Spinal cord (tissue), 10 donors: Measurements from ENCODE around the gene P3H1. TPM values are rescaled to one million over a fixed set of nuclear protein-coding genes. Genes with fewer than 3 reads are reported as not detected.

ENCODE experiments used
- DNase-seq, 6 donors: peaks; one replicate each; pipeline versions ENCODE4 v3.0.0 to v3.0.0-alpha.2; 2013 to 2015; ENCODE audit warnings: low spot score in 6 of 6, low read depth in 4 of 6
- H3K27ac ChIP-seq: one replicate; pipeline ENCODE4 v1.5.1; 2013; ENCODE audit warnings: low read depth, low read length, control low read depth
- H3K27me3 ChIP-seq: one replicate; pipeline ENCODE4 v1.6.1; 2013; ENCODE audit warnings: low read length; ENCODE audit not compliant: control insufficient read depth, insufficient read depth
- H3K36me3 ChIP-seq: one replicate; pipeline ENCODE4 v1.6.1; 2013; ENCODE audit warnings: low read length; ENCODE audit not compliant: control insufficient read depth, insufficient read depth
- H3K4me1 ChIP-seq: one replicate; pipeline ENCODE4 v1.6.1; 2013; ENCODE audit warnings: low read length; ENCODE audit not compliant: control insufficient read depth, insufficient read depth
- H3K4me3 ChIP-seq: one replicate; pipeline ENCODE4 v1.5.1; 2013; ENCODE audit warnings: low read depth, low read length, control low read depth
- H3K9me3 ChIP-seq: one replicate; pipeline ENCODE4 v1.6.1; 2013; ENCODE audit warnings: low read length; ENCODE audit not compliant: control insufficient read depth, insufficient read depth
- WGBS: methylation state at CpG from one replicate; pipeline ENCODE4 v1.1.5; 2013; ENCODE audit warnings: missing lambda C conversion rate; ENCODE audit not compliant: insufficient coverage; 5-methylcytosine and 5-hydroxymethylcytosine counted together
- polyA plus RNA-seq, 2 donors: library from polyadenylated mRNA; unstranded; fragments of 120-200 nt; gene quantifications; one replicate each; pipeline ENCODE4 v1.2.1, GENCODE V29; 2013; ENCODE audit not compliant: insufficient read length in 2 of 2
- total RNA-seq, 2 donors: library from RNA; depleted of rRNA in 1 of 2; stranded (reverse); fragments of 120-200 nt in 1 of 2; fragments of >200 nt in 1 of 2; gene quantifications; one replicate each; pipeline versions ENCODE4 v1.2.3 to v1.2.4, GENCODE V29; 2013 to 2014
- donor health status: healthy.

The P3H1 gene
- total and polyA plus RNA-seq, 4 donors = 31.2 to 70.0 (median 40.4) TPM

GRCh38 chr1:42793824-42794223 lies 27.0 kb upstream of the P3H1 start:
- WGBS = 95% methylated on average over 2 of the region's 2 CpGs
- no peak overlapping the region for H3K4me3 ChIP-seq
- no peaks in the 10 kb centered on the region for H3K4me1 ChIP-seq
- no peaks in the 10 kb centered on the region for H3K36me3 ChIP-seq
- no peaks in the 10 kb centered on the region for H3K9me3 ChIP-seq
- H3K27me3 ChIP-seq = no peaks in the 10 kb centered on the region
- H3K27ac ChIP-seq = no peak overlapping the region
- no peak for DNase-seq

DNA sequence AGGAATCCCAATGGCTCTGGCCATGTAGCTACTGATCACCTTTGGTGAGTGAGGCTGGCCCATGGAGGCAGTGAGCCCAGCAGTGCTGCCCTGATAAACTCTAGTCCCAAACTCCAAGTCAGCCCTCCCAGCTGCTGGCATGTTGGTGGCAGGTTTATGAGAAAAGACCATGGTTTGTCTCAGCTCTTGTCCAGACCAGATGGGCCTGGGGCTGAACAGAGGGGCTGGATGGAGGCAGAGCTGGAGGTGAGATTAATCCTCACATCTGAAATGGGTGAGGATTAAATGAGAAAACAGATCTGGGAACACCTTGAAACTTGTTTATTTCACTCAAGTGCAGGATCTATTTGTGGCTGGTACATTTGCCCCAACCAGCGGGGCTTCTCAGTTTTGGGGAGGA lies 21.2 kb upstream of the P3H1 start:
- 100% methylated on average over 1 of the region's 1 CpG for WGBS
- DNase-seq = no peak
- H3K27ac ChIP-seq = no peak overlapping the region

DNA sequence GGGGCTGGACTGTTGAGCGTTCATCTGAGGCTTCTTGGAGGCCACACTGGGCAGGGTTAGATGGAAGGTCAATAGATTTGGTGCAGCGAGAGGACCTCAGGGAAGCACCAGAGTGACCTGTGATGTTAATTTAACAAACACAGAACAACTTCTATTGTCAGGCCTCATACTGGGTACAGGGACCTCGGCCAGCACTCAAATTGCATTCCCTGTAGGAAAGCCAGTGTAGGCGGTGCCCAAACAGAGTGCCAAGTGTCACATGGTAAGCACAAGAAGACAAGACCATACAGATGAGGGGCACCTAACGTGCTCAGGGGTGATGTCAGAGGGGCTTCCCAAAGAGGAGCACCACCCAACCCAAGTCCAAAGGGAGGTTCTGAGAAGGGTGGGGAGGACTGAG lies 19.3 kb upstream of the P3H1 start:
- peak in 1 of 6 donors; percentile 16 for DNase-seq
- H3K36me3 ChIP-seq = peaks cover 4% of the 10 kb centered on the region
- peaks cover 20% of the 10 kb centered on the region for H3K4me1 ChIP-seq
- H3K27me3 ChIP-seq = no peaks in the 10 kb centered on the region
- 69% methylated on average over 2 of the region's 5 CpGs for WGBS
- no peaks in the 10 kb centered on the region for H3K9me3 ChIP-seq
- H3K27ac ChIP-seq = no peak overlapping the region
- no peak overlapping the region for H3K4me3 ChIP-seq

More for the DNA sequence above, 21.2 kb upstream of the P3H1 start:
- Histone ChIP-seq H3K9me3 (no peaks in the 10 kb centered on the region), H3K27me3 (no peaks in the 10 kb centered on the region), H3K36me3 (peaks cover 4% of the 10 kb centered on the region), H3K4me3 (no peak overlapping the region), H3K4me1 (peaks cover 20% of the 10 kb centered on the region)

DNA sequence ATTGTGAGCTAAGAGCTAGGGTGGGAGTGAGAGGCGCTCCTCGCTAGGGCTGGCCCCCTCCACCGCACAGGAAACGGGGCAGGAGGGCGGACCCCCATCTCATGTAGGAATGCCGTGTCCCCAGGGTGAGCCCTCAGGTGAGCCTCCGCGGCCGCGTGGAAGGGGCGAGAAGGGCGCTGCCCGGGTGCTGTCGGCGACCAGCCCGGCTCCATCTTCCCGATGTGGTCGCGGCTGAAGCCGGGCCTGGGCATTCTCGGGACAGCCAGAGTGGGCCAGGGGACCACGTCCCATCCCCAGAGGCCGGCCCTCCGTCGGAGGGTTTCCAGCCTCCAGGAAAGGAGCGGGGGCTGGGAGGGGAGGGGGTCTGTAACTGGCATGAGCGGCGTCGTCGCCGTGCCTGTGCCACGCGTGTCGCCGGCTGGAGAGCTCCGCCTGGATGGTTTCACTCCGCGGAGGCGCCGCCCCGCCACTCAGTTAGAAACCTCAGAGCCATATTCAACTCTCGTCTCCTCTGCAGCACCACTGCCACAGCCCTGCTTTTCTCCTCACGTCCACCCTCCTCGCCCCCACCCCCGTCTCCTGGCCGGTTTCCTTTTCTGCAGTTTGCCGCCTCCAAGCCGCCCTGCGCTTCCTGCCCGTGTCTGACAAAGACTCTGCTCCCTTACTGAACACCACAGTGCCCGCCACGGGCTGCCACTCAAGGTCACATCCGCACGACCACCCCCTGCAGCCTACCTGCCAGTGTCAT lies 18.3 kb upstream of the P3H1 start, which contains the start of gene TMEM269:
Gene TMEM269, plus strand, starts transcription at position 46 of the 748 bp plus-strand sequence. CDS start 4,903 bp downstream, outside the sequence.
- 10% methylated on average over 54 of the region's 54 CpGs for WGBS
- Histone ChIP-seq H3K27ac (no peak within 1 kb of the TSS), H3K4me1 (peaks cover 20% of the 10 kb centered on the region), H3K36me3 (peaks cover 4% of the 10 kb centered on the region), H3K9me3 (no peaks in the 10 kb centered on the region), H3K4me3 (peak within 1 kb of the TSS; percentile 26), H3K27me3 (no peaks in the 10 kb centered on the region)
- DNase-seq = peak in 2 of 6 donors; percentile 45 to 63

DNA sequence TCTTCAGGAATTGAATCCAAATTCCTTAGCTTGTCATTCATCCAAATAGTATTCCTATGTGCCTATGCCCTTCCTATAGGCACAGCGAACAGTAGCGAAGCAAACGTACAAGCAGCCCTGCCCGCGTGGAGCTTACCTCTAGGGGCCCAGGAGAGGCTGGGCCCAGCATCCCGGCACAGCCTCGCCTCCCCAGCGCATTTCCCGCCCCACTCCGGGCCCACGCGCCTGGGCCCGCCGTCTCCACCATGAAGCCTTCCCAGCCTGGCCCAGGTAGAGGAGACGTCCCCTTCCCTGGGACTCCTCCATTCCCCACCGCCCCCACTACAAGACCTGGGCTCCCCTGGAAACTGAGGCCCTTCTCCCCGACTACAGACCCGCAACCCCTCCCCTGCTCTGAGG lies 17.7 kb upstream of the P3H1 start:
- DNase-seq = no peak
- H3K27ac ChIP-seq = no peak overlapping the region
- 80% methylated on average over 14 of the region's 18 CpGs for WGBS
- peak overlapping the region; percentile 26 for H3K4me3 ChIP-seq
- H3K36me3 ChIP-seq = peaks cover 7% of the 10 kb centered on the region
- peaks cover 20% of the 10 kb centered on the region for H3K4me1 ChIP-seq
- H3K9me3 ChIP-seq = no peaks in the 10 kb centered on the region
- no peaks in the 10 kb centered on the region for H3K27me3 ChIP-seq

GRCh38 chr1:42783092-42783491 lies 16.3 kb upstream of the P3H1 start:
- WGBS = no CpG with 5 or more reads among the region's 2 CpGs
- Histone ChIP-seq H3K36me3 (peaks cover 12% of the 10 kb centered on the region), H3K4me3 (no peak overlapping the region), H3K9me3 (no peaks in the 10 kb centered on the region), H3K27me3 (no peaks in the 10 kb centered on the region), H3K27ac (no peak overlapping the region), H3K4me1 (peaks cover 20% of the 10 kb centered on the region)
- DNase-seq = no peak

GRCh38 chr1:42780176-42780575 lies 13.3 kb upstream of the P3H1 start:
- H3K36me3 ChIP-seq = peaks cover 28% of the 10 kb centered on the region

DNA sequence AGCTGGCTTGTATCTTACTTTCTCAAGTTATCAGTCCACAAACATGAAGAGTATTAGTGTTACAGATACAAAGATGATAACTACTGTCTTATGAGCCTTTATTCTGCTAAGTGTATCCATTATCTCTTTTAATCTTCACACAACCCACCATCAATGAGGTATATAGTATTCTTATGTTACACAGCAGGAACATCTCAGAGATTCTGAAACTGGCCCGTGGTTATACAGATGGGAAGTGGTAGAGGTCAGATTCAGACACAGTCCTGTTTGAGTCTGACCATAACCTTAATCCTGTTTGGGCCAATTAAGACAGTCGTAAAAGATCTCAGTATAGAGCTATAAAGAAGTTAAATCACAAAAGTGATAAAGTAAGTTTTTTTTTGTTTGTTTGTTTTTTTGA lies 12.9 kb upstream of the P3H1 start:
- Histone ChIP-seq H3K27ac (no peak overlapping the region), H3K9me3 (no peaks in the 10 kb centered on the region), H3K27me3 (no peaks in the 10 kb centered on the region), H3K4me1 (peaks cover 3% of the 10 kb centered on the region), H3K36me3 (peaks cover 33% of the 10 kb centered on the region), H3K4me3 (no peak overlapping the region)
- DNase-seq = no peak
- 100% methylated on average over 1 of the region's 2 CpGs for WGBS

More at GRCh38 chr1:42780176-42780575, 13.3 kb upstream of the P3H1 start:
- H3K27me3 ChIP-seq = no peaks in the 10 kb centered on the region
- no peak overlapping the region for H3K4me3 ChIP-seq
- H3K4me1 ChIP-seq = peaks cover 7% of the 10 kb centered on the region
- DNase-seq = no peak
- WGBS = no CpG with 5 or more reads among the region's 1 CpG
- H3K9me3 ChIP-seq = no peaks in the 10 kb centered on the region
- H3K27ac ChIP-seq = no peak overlapping the region

GRCh38 chr1:42777852-42778251 lies 11.0 kb upstream of the P3H1 start:
- H3K36me3 ChIP-seq = peaks cover 39% of the 10 kb centered on the region
- H3K4me3 ChIP-seq = no peak overlapping the region
- no peaks in the 10 kb centered on the region for H3K9me3 ChIP-seq
- no peak overlapping the region for H3K27ac ChIP-seq
- DNase-seq = peak in 2 of 6 donors; percentile 56 to 70
- H3K4me1 ChIP-seq = no peaks in the 10 kb centered on the region
- no peaks in the 10 kb centered on the region for H3K27me3 ChIP-seq

DNA sequence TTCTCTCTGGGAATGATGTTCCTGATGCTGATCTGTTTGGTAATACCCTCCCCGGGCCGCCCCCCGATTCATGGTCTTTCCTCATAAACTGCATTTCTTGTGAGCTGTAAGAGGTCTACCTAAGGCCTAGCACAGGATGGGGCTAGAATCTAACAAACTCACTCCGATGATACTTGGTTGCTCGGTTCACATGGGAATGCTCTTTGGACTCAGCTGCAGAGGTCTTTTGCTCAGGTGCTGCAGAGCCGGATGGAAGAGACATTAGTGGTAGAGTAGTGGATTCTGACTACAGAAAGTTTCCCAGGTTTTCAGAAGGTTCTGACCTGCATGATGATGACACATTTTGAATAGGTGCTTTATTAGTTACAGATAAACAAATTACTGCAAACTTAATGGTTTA lies 9.7 kb upstream of the P3H1 start:
- Histone ChIP-seq H3K9me3 (no peaks in the 10 kb centered on the region), H3K36me3 (peaks cover 43% of the 10 kb centered on the region), H3K4me3 (no peak overlapping the region), H3K27me3 (no peaks in the 10 kb centered on the region), H3K27ac (no peak overlapping the region), H3K4me1 (no peaks in the 10 kb centered on the region)
- DNase-seq = no peak
- WGBS = 96% methylated on average over 5 of the region's 6 CpGs
